Neutrophil (primary cell): ENCODE measurements around the gene UBA52.

ENCODE experiments used
- H3K27ac ChIP-seq: fragments of 200-600 bp; sonication (generic); 2 replicates; pipeline ENCODE4 v1.5.1; 2016; ENCODE audit warnings: mild to moderate bottlenecking, moderate library complexity
- H3K27me3 ChIP-seq: fragments of 200-600 bp; sonication (generic); 2 replicates; pipeline ENCODE4 v1.6.0; 2016; ENCODE audit warnings: mild to moderate bottlenecking
- H3K36me3 ChIP-seq: fragments of 200-600 bp; sonication (generic); 2 replicates; pipeline ENCODE4 v1.5.1; 2017
- H3K4me1 ChIP-seq, 2 experiments: fragments of 200-600 bp in 1 of 2; sonication (generic) in 1 of 2; 1 replicate in 1 of 2; 2 replicates in 1 of 2; pipeline versions ENCODE4 v1.5.1 to v1.6.1; 2013 to 2016; ENCODE audit warnings: low read depth in 1 of 2, low read length in 1 of 2, mild to moderate bottlenecking in 1 of 2, moderate library complexity in 1 of 2; ENCODE audit not compliant: control insufficient read depth in 1 of 2, insufficient read depth in 1 of 2
- H3K4me3 ChIP-seq, 2 experiments: fragments of 200-600 bp in 1 of 2; sonication (generic) in 1 of 2; 1 replicate in 1 of 2; 2 replicates in 1 of 2; pipeline ENCODE4 v1.5.1; 2013 to 2016; ENCODE audit warnings: low read depth in 1 of 2, low read length in 1 of 2, mild to moderate bottlenecking in 1 of 2, moderate library complexity in 1 of 2
- H3K9me3 ChIP-seq: fragments of 200-600 bp; sonication (generic); 2 replicates; pipeline ENCODE4 v1.5.1; 2016
- CTCF ChIP-seq: fragments of 200-600 bp; sonication (generic); IDR thresholded peaks from 2 replicates; pipeline ENCODE4 v1.5.1; 2016; ENCODE audit warnings: antibody characterized with exemption

UBA52 gene

GRCh38 chr19:18580311-18580710 is 8.7 kb downstream of the UBA52 start:
- no peak for TF ChIP-seq CTCF
- no peaks in the 10 kb centered on the region for H3K4me1 ChIP-seq
- peaks cover 29% of the 10 kb centered on the region for H3K36me3 ChIP-seq
- H3K9me3 ChIP-seq, result no peaks in the 10 kb centered on the region
- no peak overlapping the region for H3K4me3 ChIP-seq
- no peaks in the 10 kb centered on the region for H3K27me3 ChIP-seq
- H3K27ac ChIP-seq, result no peak overlapping the region

GRCh38 chr19:18586306-18586705 is 14.6 kb downstream of the UBA52 start:
- Histone ChIP-seq H3K27me3 (no peaks in the 10 kb centered on the region), H3K27ac (peak overlapping the region; percentile 41), H3K4me1 (peaks cover 19 to 24% of the 10 kb centered on the region in 2 experiments), H3K9me3 (no peaks in the 10 kb centered on the region), H3K36me3 (no peaks in the 10 kb centered on the region), H3K4me3 (no peak overlapping the region)
- TF ChIP-seq CTCF, result no peak

- Histone ChIP-seq H3K4me1 (peaks cover 19 to 24% of the 10 kb centered on the region in 2 experiments), H3K27me3 (no peaks in the 10 kb centered on the region), H3K27ac (peak overlapping the region; percentile 87), H3K36me3 (no peaks in the 10 kb centered on the region), H3K4me3 (peak overlapping the region; percentile 91 to 94), H3K9me3 (no peaks in the 10 kb centered on the region)
- no peak for TF ChIP-seq CTCF
These were observed 15.9 kb downstream of the UBA52 start for GRCh38 chr19:18587561-18587960.

GRCh38 chr19:18587962-18588610 is 16.4 kb downstream of the UBA52 start:
- Histone ChIP-seq H3K27me3 (peaks cover 4% of the 10 kb centered on the region), H3K27ac (peak overlapping the region; percentile 87), H3K4me3 (peak overlapping the region; percentile 91 to 94), H3K4me1 (peaks cover 19 to 24% of the 10 kb centered on the region in 2 experiments), H3K9me3 (no peaks in the 10 kb centered on the region), H3K36me3 (no peaks in the 10 kb centered on the region)
- TF ChIP-seq CTCF, result no peak

GRCh38 chr19:18588611-18589379 is 17.1 kb downstream of the UBA52 start, which contains the start of gene REX1BD:
REX1BD (plus strand) TSS chr19:18588798; CDS start chr19:18588802, 4 bp downstream.
- H3K27ac ChIP-seq, result peak within 1 kb of the TSS; percentile 87
- peak; percentile 81 for TF ChIP-seq CTCF
- peaks cover 11% of the 10 kb centered on the region for H3K27me3 ChIP-seq
- no peaks in the 10 kb centered on the region for H3K36me3 ChIP-seq
- H3K4me3 ChIP-seq, result peak within 1 kb of the TSS; percentile 91 to 94
- H3K9me3 ChIP-seq, result no peaks in the 10 kb centered on the region
- peaks cover 19 to 24% of the 10 kb centered on the region in 2 experiments for H3K4me1 ChIP-seq
